PC-9 (cell line): ENCODE data around the gene HDGFL2. TPM values are rescaled to one million over a fixed set of nuclear protein-coding genes. Genes with fewer than 3 reads are reported as not detected.

Source experiments
- BruUV-seq: library from RNA; stranded (reverse); fragments of 400-500 nt; replicated peaks from 2 replicates; lab custom pipeline; 2021; lab: Mats Ljungman, UMichigan
- CTCF ChIA-PET: fragments of 300-600 bp; sonication (Branson Sonifier 250); formaldehyde crosslinking; loops from one replicate; lab custom pipeline; 2022; ENCODE audit warnings: antibody characterized with exemption; lab: Charles Lee
- POLR2A ChIA-PET: fragments of 300-600 bp; sonication (Branson Sonifier 250); formaldehyde crosslinking; loops from one replicate; lab custom pipeline; 2022; ENCODE audit warnings: antibody characterized with exemption; ENCODE audit not compliant: unreplicated experiment; lab: Charles Lee
- DNase-seq, 2 experiments: peaks; one replicate each; pipeline versions ENCODE4 v3.0.0 to v3.0.0-alpha.2; 2015 to 2022; ENCODE audit warnings: mixed read lengths in 1 of 2
- H2AFZ ChIP-seq: fragments of 200-600 bp; sonication (generic); 2 replicates; pipeline ENCODE4 v1.8.1; 2017; ENCODE audit warnings: antibody characterized with exemption
- H3F3A ChIP-seq: fragments of 200-600 bp; sonication (generic); 2 replicates; pipeline ENCODE4 v1.8.1; 2017; ENCODE audit warnings: antibody characterized with exemption, mild to moderate bottlenecking, low read depth; ENCODE audit not compliant: insufficient read depth
- H3K27ac ChIP-seq: fragments of 200-600 bp; sonication (generic); 2 replicates; pipeline ENCODE4 v1.6.1; 2016; ENCODE audit warnings: mixed run types
- H3K27me3 ChIP-seq: fragments of 200-600 bp; sonication (generic); 2 replicates; pipeline ENCODE4 v1.6.1; 2016; ENCODE audit warnings: low read depth, mixed run types; ENCODE audit not compliant: insufficient read depth
- H3K36me3 ChIP-seq: fragments of 200-600 bp; sonication (generic); 2 replicates; pipeline ENCODE4 v1.6.1; 2016; ENCODE audit warnings: low read depth, mixed run types
- H3K4me1 ChIP-seq: fragments of 200-600 bp; sonication (generic); replicated peaks from 2 replicates; pipeline ENCODE4 v1.6.1; 2016; ENCODE audit warnings: mixed run types; ENCODE audit not compliant: insufficient read depth
- H3K4me2 ChIP-seq: fragments of 200-600 bp; sonication (generic); 2 replicates; pipeline ENCODE4 v1.6.1; 2017; ENCODE audit warnings: mixed run types
- H3K4me3 ChIP-seq: fragments of 200-600 bp; sonication (generic); 2 replicates; pipeline ENCODE4 v1.6.1; 2016; ENCODE audit warnings: mixed run types
- H3K79me2 ChIP-seq: fragments of 200-600 bp; sonication (generic); 2 replicates; pipeline ENCODE4 v1.6.1; 2017; ENCODE audit warnings: low read depth, mixed run types
- H3K9me2 ChIP-seq: fragments of 200-600 bp; sonication (generic); 2 replicates; pipeline ENCODE4 v1.8.1; 2017; ENCODE audit warnings: mild to moderate bottlenecking; ENCODE audit not compliant: insufficient read depth
- H3K9me3 ChIP-seq: fragments of 200-600 bp; sonication (generic); 2 replicates; pipeline ENCODE4 v1.8.1; 2016; ENCODE audit warnings: low read depth; ENCODE audit not compliant: insufficient read depth
- H4K20me1 ChIP-seq: fragments of 200-600 bp; sonication (generic); 2 replicates; pipeline ENCODE4 v1.8.1; 2017; ENCODE audit not compliant: insufficient read depth
- EZH2 ChIP-seq: fragments of 200-600 bp; sonication (generic); IDR thresholded peaks from 2 replicates; pipeline ENCODE4 v1.8.0; 2017; ENCODE audit warnings: antibody characterized with exemption, low read depth
- intact Hi-C: fragments of 100-400 bp; cut with micrococcal nuclease; formaldehyde crosslinking; loops from one replicate; pipeline ENCODE4 v1.10.0; 2022; ENCODE audit not compliant: unreplicated experiment
- total RNA-seq: library from RNA; stranded (reverse); gene quantifications from 2 replicates; pipeline ENCODE4 v1.2.3, GENCODE V29; 2021
- TF ChIP-seq, protein P1 (sequence below): fragments of 200-600 bp; sonication (generic); conservative IDR thresholded peaks from 2 replicates; pipeline ENCODE4 v1.6.1; 2017; ENCODE audit warnings: mixed run types, antibody characterized with exemption, mild to moderate bottlenecking, moderate library complexity

Gene HDGFL2
- total RNA-seq, 1 experiment from 2014 or later, result 50.8 TPM

GRCh38 chr19:4536798-4537197 is 64.7 kb downstream of the HDGFL2 start:
- DNase-seq, result peak in 1 of 2 experiments; percentile 52
- intact Hi-C loops, result no loop called here
- H3K36me3 ChIP-seq, result no peaks in the 10 kb centered on the region
- ChIA-PET POLR2A (no interaction called here), CTCF (no interaction called here)
- no peaks in the 10 kb centered on the region for H3K27me3 ChIP-seq
- H3K27ac ChIP-seq, result no peak overlapping the region
- TF ChIP-seq, protein P1, sequence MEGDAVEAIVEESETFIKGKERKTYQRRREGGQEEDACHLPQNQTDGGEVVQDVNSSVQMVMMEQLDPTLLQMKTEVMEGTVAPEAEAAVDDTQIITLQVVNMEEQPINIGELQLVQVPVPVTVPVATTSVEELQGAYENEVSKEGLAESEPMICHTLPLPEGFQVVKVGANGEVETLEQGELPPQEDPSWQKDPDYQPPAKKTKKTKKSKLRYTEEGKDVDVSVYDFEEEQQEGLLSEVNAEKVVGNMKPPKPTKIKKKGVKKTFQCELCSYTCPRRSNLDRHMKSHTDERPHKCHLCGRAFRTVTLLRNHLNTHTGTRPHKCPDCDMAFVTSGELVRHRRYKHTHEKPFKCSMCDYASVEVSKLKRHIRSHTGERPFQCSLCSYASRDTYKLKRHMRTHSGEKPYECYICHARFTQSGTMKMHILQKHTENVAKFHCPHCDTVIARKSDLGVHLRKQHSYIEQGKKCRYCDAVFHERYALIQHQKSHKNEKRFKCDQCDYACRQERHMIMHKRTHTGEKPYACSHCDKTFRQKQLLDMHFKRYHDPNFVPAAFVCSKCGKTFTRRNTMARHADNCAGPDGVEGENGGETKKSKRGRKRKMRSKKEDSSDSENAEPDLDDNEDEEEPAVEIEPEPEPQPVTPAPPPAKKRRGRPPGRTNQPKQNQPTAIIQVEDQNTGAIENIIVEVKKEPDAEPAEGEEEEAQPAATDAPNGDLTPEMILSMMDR, result no peak
- TF ChIP-seq EZH2, result no peak
- no peak overlapping the region for H3K4me3 ChIP-seq
- H3K79me2 ChIP-seq, result no peaks in the 10 kb centered on the region
- no peaks in the 10 kb centered on the region for H3K9me2 ChIP-seq
- no TSS peak for BruUV-seq
- peaks cover 8% of the 10 kb centered on the region; the same call in 1 of the 2 replicates for H3F3A ChIP-seq
- no peak overlapping the region for H2AFZ ChIP-seq
- H3K4me2 ChIP-seq, result peak overlapping the region; percentile 51
- peaks cover 16% of the 10 kb centered on the region for H3K4me1 ChIP-seq
- H3K9me3 ChIP-seq, result no peaks in the 10 kb centered on the region
- H4K20me1 ChIP-seq, result no peaks in the 10 kb centered on the region

- Histone ChIP-seq H2AFZ (no peak overlapping the region), H3K9me3 (no peaks in the 10 kb centered on the region), H3K27ac (no peak overlapping the region), H3K36me3 (no peaks in the 10 kb centered on the region), H3F3A (peaks cover 8% of the 10 kb centered on the region; the same call in 1 of the 2 replicates), H3K27me3 (no peaks in the 10 kb centered on the region), H3K79me2 (no peaks in the 10 kb centered on the region), H3K4me3 (no peak overlapping the region), H3K4me2 (no peak overlapping the region), H4K20me1 (no peaks in the 10 kb centered on the region), H3K9me2 (no peaks in the 10 kb centered on the region), H3K4me1 (peaks cover 16% of the 10 kb centered on the region)
- POLR2A ChIA-PET, result interaction anchor here (0.7 kb wide), 1 partner anchor 17 kb away, joined by 3 read pairs; no protein-coding TSS in a partner anchor
- TF ChIP-seq, protein P1, result no peak
- TF ChIP-seq EZH2, result no peak
- DNase-seq, result no peak
- BruUV-seq, result no TSS peak
- intact Hi-C loops, result no loop called here
- CTCF ChIA-PET, result no interaction called here
These were observed 66.0 kb downstream of the HDGFL2 start for GRCh38 chr19:4537953-4538600.

GRCh38 chr19:4538601-4538954 is 66.5 kb downstream of the HDGFL2 start:
- ChIA-PET CTCF (no interaction called here), POLR2A (interaction anchor here (0.6 to 0.7 kb wide), 2 partner anchors 10 to 17 kb away, joined by 3 read pairs; no protein-coding TSS in a partner anchor)
- Histone ChIP-seq H3K9me2 (no peaks in the 10 kb centered on the region), H3K4me3 (no peak overlapping the region), H2AFZ (no peak overlapping the region), H3K79me2 (no peaks in the 10 kb centered on the region), H3K4me2 (no peak overlapping the region), H3K27me3 (no peaks in the 10 kb centered on the region), H3K4me1 (peaks cover 16% of the 10 kb centered on the region), H4K20me1 (no peaks in the 10 kb centered on the region), H3K27ac (no peak overlapping the region), H3K36me3 (no peaks in the 10 kb centered on the region), H3F3A (peaks cover 8% of the 10 kb centered on the region; the same call in 1 of the 2 replicates), H3K9me3 (no peaks in the 10 kb centered on the region)
- DNase-seq, result no peak
- no TSS peak for BruUV-seq
- no peak for TF ChIP-seq EZH2
- TF ChIP-seq, protein P1, result no peak
- intact Hi-C loops, result no loop called here
